ENCODE measurements around the gene CHD6.

CHD6 gene

DNA sequence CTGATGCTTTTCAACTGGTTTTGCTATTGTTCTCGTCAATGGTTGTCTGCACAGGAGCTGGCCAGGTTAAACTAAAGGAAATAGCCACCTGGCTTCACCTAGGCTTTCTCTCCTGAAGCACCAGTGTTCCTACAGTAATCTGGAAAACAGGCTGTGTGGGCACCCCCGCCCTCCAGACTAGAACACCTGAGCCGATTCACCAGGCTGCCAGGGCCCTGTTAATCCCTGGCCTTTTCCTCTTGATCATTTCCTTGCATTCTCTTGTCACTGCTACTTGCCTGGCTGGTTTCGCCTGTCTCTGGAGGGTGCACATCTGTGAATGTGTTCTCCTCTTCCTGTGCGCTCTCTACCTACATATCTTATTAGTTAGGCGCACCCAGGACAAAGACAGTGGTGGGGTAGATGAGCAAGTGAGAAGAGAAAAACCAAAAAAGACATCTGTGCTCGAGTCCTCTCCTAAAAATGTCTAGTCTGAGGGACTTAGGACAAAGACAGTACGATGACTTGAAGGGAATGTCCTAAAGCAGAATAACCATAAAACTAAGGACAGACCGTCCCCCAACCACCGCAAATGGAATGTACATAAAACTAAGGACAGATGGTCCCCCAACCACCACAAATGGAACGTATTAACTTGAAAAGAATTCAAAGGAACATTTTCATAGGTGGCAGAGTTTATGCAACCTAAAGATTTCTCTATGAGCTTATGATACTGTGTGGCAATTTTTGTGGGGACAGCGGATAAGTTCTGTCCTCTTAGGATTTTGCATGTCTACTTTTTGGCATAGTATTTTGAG is 205.7 kb downstream of the CHD6 start:
- H3K4me3 ChIP-seq (replicated peaks in 1 of 2; ENCODE audit: low read depth in 2 of 2, low read length in 2 of 2), result no peak overlapping the region
- TF ChIP-seq, protein P1, sequence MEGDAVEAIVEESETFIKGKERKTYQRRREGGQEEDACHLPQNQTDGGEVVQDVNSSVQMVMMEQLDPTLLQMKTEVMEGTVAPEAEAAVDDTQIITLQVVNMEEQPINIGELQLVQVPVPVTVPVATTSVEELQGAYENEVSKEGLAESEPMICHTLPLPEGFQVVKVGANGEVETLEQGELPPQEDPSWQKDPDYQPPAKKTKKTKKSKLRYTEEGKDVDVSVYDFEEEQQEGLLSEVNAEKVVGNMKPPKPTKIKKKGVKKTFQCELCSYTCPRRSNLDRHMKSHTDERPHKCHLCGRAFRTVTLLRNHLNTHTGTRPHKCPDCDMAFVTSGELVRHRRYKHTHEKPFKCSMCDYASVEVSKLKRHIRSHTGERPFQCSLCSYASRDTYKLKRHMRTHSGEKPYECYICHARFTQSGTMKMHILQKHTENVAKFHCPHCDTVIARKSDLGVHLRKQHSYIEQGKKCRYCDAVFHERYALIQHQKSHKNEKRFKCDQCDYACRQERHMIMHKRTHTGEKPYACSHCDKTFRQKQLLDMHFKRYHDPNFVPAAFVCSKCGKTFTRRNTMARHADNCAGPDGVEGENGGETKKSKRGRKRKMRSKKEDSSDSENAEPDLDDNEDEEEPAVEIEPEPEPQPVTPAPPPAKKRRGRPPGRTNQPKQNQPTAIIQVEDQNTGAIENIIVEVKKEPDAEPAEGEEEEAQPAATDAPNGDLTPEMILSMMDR (IDR thresholded peaks at IDR 0.05; ENCODE audit: low read depth, low read length), result no peak
- DNase-seq (ENCODE audit: low read depth in 2 of 2), result no peak

DNA sequence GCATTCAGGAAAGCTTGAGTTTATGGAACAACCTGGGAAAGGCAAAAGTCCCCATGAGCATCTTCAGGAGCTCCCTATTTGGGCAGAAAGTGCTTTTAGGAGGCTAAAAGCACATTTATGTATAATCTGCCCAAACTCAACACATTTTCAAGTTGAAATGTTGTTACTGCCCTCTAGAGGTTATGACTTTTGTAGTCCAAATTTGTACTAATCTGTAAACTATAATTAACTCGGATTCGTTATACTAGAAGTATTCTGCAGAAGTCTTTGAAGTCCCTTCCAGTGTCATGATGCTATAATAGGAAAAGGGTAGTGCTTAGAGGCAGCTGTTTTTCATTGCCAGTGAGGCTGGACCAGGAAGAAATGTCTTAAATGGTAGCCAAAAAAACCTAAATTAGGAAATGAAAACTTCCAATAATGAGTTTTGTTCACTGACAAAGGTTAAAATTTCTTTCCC is 206.8 kb downstream of the CHD6 start:
- H3K4me3 ChIP-seq (replicated peaks in 1 of 2; ENCODE audit: low read depth in 2 of 2, low read length in 2 of 2), result no peak overlapping the region
- TF ChIP-seq, protein P1 (IDR thresholded peaks at IDR 0.05; ENCODE audit: low read depth, low read length), result peak; percentile 32
- DNase-seq (ENCODE audit: low read depth in 2 of 2), result peak; percentile 61 to 64

DNA sequence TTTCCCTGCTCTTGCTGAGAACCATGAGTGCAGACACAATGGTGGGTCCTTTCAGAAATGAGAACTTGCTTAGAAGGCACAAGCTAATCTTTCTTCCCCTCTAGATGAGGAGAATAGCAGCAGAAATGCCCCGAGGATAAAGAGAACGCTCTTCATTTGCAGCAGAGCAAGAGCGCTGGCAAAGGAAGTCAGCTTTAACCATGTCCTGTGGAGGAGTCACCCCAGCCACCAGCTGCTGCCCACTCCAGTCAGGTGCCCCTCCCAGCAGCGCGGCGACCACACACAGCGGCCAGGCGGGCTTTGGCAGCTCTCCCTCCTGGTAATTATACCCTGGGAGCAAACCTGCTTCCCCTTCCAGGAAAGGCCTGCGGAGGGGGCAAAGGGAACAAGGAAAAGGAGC is 209.2 kb downstream of the CHD6 start:
- no peak overlapping the region for H3K4me3 ChIP-seq (replicated peaks in 1 of 2; ENCODE audit: low read depth in 2 of 2, low read length in 2 of 2)
- no peak for DNase-seq (ENCODE audit: low read depth in 2 of 2)
- TF ChIP-seq, protein P1 (IDR thresholded peaks at IDR 0.05; ENCODE audit: low read depth, low read length), result no peak

DNA sequence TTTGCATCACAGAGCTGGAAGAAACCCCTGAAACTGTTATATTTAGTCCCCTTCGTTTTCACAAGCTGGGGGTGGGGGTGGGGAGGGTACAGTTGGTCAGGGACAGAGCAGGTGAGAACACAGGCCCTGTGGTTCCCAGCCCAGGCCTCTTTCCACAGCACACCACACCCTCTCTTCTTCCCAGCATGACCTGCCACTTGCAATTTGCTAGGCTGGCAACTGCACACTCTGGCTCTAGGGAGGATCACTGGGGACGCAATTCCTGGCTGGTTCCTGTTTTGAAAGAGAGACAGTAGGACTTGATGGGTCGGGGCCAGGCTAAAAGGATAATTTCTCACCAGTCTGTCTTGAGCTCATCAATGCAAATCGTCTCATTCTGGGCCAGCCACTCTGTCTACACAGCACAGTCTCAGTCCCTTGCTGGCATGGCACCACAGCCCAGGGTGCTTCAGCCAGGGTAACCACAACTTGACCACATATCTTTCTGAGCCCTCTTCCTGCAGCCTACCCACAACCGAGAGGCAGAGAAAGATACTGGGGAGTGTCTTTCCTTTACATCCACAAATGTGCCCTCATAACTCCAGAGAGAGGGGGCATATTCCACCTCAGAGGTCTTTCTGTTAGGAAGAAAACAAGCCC is 209.9 kb downstream of the CHD6 start:
- H3K4me3 ChIP-seq (replicated peaks in 1 of 2; ENCODE audit: low read depth in 2 of 2, low read length in 2 of 2), result no peak overlapping the region
- TF ChIP-seq, protein P1 (IDR thresholded peaks at IDR 0.05; ENCODE audit: low read depth, low read length), result no peak
- DNase-seq (ENCODE audit: low read depth in 2 of 2), result no peak

DNA sequence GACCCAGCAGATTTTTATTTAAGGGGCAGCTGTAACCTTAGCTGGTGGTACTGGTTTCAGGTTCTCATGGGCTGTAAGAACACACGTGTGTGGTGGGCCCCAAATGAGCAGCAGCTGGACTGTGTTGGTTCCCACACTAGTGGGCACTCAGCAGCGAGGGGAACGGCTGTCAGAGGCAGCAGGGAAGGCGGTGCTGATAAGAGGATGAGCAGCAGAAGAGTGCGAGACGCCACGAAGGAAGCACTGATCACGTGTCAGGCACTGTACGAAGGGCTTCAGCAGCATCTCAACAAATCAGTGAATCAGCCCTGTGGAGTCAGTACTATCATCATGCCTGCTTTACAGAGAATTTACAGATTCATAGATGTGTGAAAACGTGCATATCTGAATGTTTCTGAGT is 210.6 kb downstream of the CHD6 start:
- H3K4me3 ChIP-seq (replicated peaks in 1 of 2; ENCODE audit: low read depth in 2 of 2, low read length in 2 of 2), result no peak overlapping the region
- DNase-seq (ENCODE audit: low read depth in 2 of 2), result no peak
- TF ChIP-seq, protein P1 (IDR thresholded peaks at IDR 0.05; ENCODE audit: low read depth, low read length), result no peak

DNA sequence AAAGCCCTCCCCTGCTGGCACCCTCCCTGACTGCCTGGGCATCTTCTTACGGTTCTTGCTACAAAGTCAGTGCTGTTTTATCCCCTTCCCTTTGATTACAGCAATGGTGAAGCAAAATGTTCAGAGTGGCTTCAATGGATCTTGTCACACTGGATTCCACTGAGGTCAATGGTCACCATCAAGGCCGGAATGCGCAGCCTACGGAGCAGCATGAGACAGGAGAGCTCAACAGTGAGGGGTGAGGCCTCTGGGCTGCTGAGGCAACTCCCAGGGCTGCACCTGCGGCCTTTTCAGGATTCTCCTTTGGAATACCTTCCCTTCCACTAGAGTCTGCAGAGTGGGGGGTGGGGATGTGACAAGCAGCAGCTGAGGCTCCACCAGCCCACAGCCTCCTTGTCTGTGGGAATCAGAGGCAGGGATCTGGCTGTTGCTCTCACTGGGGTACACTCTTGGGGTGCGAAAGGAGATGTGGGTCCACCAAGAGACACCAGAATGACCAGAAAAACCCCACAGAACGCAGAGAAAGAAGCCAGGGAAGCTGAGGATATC is 211.2 kb downstream of the CHD6 start:
- no peak overlapping the region for H3K4me3 ChIP-seq (replicated peaks in 1 of 2; ENCODE audit: low read depth in 2 of 2, low read length in 2 of 2)
- DNase-seq (ENCODE audit: low read depth in 2 of 2), result no peak
- TF ChIP-seq, protein P1 (IDR thresholded peaks at IDR 0.05; ENCODE audit: low read depth, low read length), result no peak
